GM21423 (cell line): Measurements from ENCODE around the gene CCDC197.

Source experiments
- ATAC-seq: cut with Tn5 transposase; IDR thresholded peaks from one replicate; pipeline ENCODE4 v1.9.1; 2021; ENCODE audit warnings: mild to moderate bottlenecking, moderate library complexity; ENCODE audit not compliant: unreplicated experiment

The CCDC197 gene

DNA sequence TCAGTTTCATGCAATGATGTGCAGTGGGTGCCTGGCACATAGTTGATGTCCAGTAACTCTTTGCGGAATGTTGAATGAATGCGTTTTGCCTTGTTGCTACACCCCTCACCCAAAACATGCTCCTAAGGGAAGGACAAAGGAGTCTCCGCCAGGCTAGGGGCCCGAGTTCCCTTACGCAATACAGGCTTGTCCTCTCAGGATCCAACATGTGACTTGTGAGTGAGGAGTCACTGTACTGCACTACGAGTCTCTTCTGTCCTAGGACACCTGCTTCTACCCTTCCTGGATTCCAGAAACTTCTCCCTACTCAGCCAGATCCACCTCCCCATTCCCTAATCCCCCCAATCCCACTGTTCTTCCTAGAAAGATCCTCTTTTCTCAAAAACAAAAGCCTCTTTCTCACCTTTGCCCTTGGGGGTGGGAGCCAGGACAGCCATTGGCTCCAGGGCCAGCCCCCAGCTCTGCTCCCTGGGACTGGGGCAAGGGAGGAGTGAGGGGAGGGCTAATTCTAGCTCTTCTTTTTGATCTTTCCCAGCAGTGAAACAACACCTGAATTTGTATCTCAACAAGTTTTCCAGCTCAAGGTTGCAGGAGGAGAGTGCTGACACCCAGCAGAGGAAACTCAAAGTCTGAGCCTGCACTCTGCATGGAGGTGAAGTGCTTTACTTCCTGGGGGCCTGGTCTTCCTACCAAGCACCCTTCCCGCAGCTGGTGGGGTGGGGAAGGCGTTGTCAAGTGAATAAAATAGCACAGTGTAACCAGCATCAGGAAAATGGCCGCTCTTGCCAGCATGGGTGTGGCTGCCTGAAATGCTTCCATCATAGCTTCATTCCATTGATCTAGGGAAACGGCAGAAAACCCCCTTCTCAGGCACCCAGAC, 25.7 kb downstream of the CCDC197 start:
- ATAC-seq: no peak

DNA sequence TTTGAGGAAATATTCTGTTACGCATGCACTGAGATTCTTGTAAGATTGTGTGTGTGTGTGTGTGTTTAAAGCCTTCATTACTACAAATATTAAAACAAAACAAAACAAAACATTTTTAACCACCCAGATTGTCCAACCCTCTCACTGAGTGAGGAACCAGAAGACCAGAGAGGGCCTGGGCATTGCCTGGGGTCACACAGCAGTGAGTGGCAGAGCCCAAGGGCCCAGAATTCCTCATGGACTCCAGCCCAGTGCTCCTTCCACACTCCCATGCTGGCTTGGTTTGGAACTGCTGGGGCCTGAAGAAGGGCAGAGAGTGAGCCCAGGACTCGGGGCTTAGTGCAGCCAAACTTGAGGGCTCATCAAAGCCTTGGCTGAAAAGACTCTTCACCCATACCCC, 27.4 kb downstream of the CCDC197 start:
- no peak for ATAC-seq

DNA sequence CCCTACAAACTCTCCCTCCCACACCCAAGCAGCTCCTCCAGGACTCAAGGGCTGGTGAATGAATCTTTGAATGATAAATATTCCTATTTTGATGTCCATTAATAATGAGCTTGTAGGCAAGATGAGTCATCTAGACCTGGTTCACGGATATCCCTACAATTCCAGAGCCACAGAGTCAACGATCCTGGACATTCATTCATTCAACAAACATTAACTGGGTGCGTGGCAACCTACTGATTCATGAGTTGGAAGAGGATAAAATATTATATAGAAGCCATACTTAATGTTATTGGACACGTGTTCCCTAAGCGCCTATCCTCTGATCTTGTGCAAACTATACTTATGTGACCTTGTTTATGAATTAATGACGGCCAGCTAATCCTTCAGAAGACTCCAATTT, 28.6 kb downstream of the CCDC197 start:
- no peak for ATAC-seq

DNA sequence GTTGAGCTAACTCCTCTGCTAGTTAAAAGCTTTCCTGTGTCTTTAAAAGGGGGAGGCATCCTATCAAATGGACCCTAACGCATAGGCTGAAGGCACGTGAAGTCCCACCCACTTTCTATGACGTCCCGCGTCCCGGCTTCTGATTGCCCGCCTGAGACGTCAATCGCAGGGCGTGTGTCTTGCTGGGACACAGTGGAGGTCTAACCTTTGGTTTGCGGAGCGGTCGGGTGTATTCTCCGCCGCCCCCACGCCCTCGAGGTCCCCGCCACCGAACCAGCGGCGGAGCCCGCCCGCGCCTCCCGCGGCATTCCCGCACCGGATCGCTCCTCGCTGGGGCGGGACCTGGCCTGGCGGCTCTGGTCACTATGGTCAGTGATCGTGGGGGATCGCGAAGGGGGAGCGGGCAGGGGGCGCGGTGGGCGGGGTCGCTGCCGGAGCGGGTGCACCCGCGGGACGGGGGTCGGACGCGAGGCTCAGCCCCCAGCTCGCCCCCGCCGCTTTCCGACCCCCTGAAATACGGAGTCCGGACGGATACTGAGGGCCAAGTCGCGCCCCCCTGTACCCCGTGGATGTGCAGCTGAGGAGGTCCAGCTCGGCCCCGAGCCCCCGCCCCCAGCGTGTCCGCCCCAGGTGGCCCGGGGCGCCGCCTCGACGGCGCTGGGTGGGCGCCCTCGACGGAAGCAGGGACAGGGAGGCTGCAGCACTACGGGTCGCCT, 29.2 kb downstream of the CCDC197 start, which contains the start of gene OTUB2:
OTUB2 (plus strand) TSS at position 168 of the 716 bp plus-strand sequence; CDS start at position 366, 198 bp downstream.
- peak; percentile 99 for ATAC-seq

DNA sequence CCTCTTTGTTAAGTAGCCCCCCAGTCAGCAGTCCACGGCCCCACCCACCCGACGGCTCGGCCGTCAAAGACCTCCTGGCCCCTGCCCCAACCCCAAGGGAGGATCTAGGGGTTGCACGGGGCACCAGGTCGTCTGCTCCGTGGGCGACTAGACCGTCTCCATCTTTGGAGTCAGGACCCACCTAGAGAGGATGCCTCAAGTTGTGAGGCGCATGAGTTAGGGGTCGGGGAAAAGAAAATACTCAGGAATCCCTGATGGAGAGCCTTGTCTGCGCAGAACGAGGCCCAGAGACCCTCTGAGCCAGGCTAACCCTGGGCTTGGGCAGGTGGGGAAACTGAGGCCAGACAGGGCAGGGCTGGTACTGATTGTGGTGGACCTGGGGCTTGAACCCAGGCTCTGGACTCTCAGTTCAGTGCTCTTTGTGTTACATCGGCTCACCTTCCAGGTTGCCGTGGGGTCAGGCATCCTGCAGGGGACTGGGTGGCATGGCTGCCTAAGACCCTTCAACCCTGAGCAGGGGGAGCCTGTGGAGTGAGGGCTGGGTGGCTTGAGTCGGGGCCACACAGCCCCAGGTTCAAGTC, 29.9 kb downstream of the CCDC197 start:
- ATAC-seq: no peak

DNA sequence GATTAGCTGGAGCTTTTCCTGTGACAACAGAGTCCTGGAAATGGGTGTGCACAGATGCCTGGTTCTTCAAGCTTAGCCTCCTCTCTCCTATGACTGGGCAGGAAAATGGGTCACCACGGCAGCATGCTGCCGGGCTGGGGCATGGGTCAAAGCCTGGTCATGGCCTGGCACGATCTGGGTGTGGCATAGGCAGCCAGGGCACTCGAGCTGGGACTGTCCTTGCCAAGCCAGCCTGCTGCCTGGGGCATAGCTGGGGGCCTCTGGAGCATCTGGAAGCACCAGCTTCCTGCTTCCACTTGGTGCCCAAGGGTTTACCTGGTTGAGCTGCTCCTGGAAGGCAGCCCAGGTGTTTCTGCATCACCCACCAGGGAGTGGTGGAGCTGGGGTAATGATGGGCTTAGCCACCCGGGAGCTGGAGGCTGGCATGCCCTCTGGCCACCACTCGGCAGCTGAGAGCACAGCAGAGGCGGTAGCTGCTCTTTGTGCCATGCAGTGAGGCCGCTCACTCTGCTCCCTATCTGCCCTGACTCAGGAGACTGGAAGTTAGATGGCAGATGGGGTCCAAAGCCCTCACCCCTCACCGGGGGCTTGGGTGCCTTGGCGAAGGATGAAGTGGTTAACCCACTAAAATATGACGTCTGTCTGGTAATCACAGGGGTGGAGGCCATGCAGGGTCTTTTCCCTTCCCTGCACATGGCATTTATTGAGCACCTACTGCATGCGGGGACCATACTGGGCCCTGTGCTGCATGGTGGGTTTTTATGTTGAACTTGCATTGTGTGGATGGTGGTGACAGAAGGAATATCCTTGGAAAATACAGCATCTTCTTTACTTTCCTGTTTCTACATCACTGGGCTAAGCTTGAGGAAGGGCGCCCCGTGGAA, 30.7 kb downstream of the CCDC197 start:
- no peak for ATAC-seq

DNA sequence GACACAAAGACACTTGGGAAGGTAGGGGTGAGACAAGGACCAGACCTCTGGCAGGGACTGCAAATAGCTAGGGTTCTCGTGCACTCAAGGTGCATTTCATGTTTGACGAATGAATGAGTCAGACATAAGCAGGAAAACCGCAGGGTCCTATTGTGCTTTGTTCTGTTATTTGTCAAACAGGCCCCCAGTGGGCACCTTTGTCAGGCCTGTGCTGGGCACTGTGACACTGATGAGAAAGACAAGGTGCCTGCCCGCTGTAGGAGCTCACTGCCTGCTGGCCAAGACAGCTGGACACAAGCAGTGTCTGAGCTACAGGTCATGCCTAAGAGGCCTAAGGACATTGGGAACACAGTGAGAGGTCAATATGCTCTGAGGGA, 31.3 kb downstream of the CCDC197 start:
- ATAC-seq: no peak

DNA sequence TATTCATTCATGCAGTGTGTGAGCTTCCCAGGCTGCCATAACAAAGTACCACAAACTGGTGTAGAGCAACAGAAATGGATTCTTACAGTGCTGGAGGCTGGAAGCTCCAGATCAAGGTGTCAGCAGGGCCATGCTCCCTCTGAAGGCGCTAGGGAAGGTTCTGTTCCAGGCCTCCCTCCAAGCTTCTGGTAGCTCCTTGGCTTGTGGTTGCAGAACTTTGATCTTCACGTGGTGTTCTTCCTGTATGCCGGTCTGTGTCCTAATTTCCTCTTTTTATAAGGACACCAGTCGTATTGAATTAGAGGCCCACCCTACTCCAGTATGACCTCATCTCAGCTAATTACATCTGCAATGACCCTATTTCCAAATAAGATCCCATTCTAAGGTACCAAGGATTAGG, 32.2 kb downstream of the CCDC197 start:
- no peak for ATAC-seq

DNA sequence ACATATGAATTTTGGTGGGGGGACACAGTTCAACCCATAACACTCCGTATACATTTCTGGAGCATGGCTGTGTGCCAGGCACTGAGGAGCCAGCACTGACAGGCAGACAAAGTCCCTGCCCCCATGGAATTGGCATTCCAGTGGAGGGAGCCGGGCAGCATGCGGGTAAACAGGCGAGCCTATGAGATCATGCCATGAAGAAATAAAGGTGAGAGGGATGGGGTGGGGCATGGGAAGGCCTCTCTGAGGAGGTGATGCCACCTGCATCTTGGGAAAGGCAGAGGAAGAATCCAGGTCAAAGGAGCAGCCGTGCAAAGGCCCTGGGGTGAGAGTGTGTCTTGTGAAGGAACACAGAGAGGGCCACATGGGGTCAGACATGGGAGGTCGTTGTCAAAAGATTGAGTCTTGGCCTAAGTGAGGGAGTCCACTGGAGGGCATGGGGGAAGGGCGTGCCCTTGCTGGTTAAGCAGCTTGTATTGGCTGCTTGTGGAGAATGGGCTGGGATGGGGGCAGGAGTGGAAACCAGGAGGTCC, 32.6 kb downstream of the CCDC197 start:
- no peak for ATAC-seq

DNA sequence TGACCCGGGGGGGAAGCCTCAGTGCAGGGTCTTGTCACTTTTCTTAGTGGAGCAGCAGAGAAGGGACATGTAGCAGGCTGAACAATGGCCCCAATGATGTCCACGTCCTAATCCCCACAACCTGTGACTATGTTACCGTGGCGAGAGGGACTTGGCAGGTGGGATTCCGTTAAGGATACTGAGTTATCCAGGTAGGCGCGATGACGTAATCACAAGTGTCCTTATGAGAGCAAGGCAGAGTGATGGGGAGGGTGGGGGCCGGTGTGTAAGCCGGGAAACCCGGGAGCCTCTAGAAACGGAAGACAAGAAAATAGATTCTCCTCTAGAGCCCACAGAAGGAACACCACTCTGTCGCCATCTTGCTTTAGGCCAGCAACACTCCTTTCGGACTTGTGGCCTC, 33.5 kb downstream of the CCDC197 start:
- ATAC-seq: no peak

DNA sequence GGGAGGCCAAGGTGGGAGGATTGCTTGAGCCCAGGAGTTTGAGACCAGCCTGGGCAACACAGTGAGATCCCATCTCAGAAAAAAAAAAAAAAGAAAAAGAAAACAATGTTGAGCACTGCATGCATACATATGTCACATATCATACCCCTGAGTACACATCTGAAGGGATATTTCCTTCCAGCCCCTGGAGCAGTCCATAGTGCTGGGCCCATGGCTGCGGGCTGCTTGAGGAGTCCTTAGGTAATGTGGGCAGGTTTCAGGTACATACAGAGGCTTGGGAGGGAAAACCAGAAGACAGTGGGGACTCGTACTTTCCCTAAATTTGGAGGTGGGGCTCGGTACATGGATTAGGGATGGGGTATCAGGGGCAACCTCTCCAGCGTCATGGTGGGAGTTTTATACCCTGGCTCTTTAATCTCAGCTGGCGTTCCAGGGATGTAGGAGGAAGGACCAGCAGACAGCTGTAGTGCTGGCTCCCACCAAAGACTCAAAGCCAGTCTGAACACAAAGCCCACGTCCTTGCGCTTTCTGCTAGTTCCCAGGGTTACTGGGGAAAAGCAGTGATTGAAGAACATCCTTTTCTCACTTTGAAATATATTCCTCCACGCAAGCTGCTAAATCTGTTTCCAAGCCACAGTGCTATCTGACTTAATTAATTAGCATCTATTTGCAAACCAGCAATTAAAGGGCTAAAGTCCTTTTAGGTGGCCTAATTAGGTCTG, 34.2 kb downstream of the CCDC197 start:
- no peak for ATAC-seq

DNA sequence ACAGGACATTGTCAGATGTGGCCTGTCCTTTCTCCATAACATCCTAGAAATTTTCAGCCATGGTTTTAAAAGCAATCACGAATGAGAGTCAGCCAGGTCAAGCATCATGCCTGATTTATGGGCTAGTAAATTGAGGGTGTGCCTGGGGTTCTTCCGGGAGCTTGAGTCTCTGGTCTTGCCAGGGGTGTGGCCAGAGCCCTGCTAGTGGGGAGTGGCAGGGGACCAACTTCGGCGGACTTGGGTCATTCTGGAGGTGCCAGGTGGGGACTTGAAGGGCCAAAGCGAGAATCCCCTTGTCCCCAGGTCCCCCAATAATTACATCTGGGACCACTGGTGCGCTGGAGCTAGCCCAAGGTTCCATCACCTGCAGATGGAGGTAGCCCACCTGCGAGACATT, 34.8 kb downstream of the CCDC197 start:
- ATAC-seq: no peak

DNA sequence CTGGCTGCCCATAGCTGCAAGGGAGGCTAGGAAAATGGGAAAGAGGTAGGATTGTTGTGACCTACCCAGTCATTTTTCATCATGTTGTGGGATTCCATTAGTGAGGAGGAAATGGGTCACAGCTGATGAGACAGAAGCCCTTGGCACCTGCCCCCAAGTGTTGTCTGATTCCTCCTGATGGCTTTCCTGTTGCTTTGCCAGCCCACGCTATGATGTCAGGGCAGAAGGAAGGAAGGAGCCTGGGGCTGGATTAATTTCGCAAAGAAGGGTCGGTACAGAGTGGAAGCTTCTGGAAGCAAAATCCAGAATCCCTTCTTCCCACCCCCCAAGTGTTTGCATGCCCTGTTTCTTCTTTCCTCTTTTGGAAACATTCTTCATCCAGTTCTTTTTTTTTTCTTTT, 37.8 kb downstream of the CCDC197 start:
- ATAC-seq: no peak

DNA sequence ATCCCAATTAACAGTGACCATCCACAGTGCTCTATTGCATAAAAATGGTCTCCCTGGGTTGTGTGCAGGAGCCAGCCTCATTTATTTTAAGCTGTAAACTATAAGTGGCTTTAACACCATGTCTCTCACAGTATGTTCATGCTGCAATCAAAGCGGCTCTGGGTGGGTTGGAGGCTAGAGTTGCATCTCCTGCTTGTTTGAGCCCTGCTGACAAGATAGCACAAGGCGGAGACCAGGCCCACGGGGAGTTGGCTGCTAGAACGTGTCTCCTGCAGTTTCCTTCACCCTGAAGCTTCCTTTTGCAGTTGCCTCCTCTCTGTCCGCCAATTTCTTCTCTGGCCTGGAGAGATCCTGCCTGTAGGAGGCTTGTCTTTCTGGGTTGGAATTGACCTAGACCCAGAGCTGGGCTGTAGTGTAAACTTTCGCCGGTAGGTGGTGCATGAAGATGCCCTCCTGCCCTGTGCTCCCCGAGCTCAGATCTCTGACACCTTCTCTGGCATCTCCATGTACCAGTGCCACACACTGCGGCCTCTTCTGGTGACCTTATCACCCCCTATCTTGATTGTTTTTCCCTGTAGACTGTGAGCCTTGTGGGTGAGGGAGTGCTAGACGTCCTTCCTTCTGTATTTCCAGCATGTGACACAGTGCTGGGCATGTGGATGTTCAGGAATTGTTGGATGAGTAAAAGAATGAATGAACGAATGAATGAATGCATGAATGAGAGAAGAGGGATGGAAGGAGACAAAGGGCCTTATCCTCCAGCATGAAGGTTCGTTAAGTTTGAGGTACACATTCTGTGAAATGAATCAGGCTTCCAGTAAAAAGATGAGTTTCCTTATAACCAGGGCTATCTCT, 39.4 kb downstream of the CCDC197 start:
- peak; percentile 86 for ATAC-seq

DNA sequence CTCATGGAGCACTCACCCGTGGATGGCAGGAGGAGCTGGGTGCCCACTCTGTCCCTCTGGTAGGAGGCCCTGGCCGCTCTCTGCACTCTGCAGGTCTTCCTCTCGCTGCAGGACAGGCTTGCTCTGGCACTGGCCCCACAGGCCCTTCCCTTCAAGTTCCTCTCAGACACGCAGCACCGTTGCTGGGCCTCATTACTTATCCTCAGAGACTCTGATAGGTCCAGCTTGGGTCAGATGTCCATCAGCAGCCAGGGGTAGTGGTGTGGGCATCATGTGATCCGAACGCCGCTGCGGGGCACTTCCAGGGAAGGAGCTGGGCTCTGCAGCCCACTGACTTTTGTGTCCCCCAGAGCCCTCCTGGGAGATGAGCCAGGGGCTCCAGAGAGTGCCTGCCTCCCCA, 40.9 kb downstream of the CCDC197 start:
- ATAC-seq: no peak

DNA sequence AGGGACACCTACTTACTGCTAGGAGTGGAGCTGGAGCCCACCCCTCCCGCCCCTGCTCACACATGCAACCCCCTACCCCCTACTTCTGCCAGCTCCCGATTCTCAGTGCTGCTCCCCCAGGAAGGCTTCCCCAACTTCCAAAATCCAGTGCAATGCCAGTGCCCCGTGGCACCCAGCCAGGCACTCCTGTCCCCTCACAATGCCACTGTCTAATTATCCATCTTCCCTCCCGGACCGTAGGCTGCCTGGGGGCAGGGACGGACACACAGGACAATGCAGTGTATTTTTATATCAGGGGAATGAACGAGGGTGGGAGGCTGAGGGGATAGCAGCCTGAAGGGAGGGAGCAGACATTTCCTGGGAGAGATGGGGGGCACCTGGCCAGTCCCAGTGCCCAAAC, 41.4 kb downstream of the CCDC197 start:
- ATAC-seq: no peak

DNA sequence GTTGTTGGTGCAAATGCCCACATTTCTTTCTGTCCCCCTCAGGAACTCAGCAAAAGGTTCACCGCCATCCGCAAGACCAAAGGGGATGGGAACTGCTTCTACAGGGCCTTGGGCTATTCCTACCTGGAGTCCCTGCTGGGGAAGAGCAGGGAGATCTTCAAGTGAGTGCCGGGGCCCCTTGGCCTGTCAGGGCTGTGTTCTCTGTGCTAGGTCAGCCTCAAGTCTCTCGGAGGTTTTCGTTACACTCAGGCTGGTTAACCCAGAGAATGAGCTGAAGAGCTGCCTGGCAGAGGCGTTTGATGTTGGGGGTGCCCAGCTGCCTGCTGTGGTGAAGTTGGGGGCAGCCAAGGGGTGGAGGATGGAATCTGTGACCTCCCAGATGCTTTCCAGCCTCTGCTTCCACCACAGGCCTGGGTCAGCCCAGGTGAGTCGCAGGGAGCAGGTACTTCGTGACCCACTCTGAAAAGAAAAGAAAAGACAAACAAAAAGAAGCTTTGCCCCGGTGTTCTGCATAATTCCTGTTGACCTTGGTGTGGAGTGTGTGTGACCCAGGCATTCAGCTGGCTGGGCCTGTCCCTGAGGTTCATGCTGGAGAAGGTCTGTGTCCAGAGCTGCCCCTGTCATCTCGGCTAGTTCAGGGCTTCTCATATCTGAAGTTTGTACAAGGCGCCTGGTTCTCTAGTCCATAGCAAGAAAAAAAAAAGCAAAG, 42.0 kb downstream of the CCDC197 start:
- no peak for ATAC-seq

DNA sequence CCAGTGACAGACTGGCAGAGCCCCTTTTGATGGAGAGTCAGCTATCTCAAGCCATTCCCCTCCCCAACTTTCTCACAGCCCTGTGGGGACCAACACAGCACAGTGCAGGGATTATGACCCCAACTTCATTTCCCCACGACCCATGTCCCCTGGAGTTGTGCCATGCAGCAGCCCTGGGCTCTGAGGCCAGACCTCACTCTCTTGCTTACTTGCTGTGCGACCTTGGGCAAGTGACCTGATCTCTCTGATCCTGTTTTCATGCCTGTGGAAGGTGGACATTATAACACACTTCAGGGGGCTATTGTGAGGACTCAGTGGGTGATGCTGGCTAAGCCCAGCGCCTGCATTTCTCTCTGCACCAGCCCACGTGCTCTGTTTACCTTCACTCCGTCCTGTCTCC, 43.1 kb downstream of the CCDC197 start:
- ATAC-seq: no peak
